Smooth muscle cell of the brain vasculature (primary cell): Measurements from ENCODE around the gene ROPN1L.
A peak's percentile ranks its signal among the peaks of the same experiment; 100 is the strongest.

ENCODE experiments used
- DNase-seq: peaks from one replicate; pipeline ENCODE4 v3.0.0-alpha.2; 2012; ENCODE audit warnings: low read depth, low spot score

ROPN1L gene

DNA sequence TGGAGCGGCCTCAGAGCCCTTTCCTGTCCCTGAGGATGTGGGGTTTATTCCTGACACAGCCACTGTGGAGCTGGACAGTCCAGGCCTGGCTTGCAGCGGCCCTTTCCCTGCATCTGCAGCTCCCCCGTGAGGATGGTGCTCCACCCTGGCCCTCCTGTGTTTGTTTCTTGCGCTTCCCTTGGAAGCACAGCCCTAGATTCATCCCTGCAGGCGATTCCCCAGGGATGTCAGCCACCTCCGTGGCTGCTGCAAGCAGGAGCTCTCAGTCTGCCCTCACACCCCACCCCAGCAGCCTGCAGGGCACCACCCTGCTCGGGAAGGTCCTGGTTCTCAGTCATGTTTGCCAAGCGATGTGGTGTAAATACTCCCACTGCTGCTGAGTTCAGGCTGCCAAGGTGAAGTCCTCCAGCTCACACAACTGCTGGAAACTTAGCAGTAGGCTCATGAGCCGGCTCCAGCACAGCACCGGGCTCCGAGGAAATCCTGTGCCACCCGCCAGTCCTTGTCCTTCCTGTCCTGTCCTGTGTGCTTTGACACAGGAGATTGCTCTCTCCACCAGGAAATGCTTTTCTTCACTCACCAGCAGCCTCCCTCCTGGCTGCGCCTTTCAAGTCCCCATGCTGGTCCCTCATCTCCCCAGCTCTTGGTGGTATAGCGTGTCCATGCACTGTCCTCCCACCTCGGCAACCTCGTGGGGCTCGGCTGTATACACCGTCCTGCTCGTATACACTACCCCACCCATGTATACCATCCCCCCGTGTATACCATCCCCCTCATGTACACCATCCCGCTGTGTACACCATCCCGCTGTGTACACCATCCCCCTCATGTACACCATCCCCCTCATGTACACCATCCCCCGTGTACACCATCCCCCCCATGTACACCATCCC is 16.2 kb downstream of the ROPN1L start:
- no peak for DNase-seq

DNA sequence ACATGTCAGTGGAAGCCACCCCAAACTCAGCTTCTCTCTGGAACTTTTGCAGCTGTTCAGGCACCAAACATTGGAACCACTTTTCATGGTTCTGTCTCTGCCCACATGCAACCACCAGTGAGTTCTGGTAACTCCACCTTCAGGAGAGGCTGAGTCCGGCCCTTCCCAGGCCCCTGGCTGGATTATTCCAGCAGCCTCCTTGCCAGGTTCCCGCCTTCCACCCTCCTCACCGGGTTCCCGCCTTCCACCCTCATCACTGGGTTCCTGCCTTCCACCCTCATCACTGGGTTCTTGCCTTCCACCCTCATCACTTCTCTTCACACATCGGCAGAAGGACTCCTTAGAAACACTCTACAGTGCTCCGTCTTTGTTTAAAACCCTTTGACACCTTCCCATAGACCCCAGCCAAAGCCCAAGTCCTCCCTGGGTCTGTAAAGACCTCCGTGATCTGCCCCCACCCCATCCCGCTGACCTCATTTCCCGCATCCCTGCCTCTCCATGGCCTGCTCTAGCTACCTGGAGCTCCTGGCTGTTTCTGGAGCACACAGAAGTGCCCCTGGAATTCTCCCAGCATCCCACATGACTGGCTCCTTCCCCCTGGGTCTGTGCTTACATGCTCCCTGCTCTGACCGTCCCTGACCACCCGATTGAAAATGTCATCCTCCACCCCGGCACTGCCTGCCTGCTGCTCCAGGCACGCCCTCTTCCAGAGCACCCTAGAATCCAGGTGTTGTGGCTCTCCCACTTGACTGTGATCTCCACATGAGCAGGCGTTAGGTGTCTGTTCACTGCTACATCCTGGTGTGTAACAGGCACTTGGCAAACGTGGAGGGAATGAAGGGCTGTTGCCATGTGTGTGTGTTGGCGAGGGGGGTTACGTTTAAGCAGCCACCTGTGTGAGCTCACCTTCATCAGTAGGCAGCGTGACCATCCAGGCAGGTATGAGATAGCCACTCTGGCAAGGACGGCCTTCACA is 17.7 kb downstream of the ROPN1L start:
- DNase-seq = no peak

DNA sequence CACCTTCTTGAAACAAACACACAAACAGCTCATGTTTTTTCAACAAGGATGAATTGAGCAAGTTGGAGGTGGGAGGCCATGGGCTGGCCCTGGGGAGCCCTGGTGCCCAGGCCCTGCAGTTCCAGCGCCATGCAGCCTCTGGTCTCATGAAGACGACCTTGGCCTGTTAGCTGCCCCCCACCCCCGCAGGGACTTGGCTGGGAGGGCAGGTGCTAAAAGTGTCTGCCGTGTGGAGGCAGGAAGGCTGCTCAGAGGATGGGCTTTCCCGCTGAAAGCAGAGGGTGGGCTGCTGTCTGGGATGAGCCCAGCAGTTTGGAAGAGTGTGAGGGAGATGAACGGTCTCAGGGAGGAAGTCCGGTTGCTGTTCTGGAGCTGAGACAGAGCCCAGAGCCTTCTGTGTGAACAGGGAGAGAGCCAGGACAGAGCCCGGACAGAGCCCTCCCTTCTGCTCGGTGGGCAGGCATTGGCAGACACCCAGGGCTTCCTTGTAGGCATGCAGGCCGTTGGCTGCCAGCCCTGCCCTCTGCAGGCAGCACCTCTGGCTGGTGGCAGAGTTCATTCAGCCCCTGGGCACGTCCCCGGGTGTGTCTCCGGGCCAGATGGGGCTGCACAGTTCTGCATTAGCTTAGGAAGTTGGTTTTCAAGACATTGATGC is 18.7 kb downstream of the ROPN1L start:
- DNase-seq = no peak

DNA sequence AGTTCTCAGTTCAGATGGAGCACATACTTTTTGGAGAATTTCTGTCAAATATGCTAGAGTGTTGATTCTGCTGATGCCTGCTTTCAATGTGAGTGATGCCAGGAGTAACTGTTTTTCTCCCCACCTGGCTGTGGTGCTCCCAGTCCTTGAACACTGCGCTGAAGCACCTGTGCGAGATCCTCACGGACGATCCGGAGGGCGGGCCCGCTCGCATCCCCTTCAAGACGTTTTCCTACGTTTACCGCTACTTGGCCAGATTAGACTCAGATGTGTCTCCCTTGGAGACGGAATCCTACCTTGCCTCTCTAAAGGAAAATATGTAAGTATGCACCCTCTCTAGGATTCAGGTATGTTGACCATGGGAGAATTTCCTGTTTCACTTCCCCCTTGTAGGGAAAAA is 19.4 kb downstream of the ROPN1L start:
- DNase-seq = no peak

DNA sequence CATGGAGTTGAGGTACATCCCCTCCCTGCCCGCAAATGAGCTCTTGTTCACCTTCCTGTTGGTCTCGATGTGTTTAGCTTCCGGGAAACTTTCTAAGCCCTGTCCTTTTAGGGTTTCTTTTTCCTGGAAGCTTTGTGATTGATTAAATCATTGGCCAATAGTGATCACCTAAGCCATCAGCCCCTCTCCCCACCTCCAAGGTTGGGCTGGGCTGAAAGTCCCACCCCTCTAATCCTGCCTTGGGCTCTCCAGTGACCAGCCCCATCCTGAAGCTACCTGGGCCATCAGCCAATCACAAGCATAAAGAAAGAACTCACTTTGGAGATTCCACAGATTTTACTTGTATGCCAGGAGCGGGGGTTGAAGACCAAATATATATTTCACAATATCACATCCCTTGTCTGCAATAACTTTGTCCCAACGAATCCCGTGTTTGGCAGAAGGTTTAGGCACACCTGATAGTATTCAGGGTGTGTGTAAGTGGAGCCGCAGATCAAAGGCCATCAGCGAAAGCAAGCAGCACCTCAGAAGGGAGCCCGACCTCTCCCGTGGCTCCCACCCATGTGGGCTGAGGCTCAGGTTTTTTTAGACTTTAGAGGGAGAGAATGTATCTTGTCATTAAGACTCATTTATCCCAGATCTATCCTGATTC is 20.4 kb downstream of the ROPN1L start:
- no peak for DNase-seq

DNA sequence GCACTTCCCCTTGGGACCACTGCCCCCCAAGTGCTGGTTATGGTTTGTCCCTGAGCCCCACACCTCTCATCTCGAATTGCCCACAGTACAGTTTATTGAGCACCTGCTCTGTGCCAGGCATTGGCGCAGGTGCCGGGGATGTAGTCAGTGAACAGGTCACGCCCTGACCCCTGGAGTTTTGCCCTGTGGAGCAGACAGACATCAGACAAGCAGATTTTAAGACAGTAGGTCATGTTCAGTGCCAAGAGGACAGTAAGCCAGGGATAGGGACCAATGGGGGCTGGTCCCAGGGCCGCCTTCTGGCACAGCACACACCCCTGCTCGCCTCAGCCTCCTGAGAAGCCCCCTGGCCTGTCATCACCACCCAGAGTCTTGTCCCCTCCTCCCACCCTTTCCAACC is 21.9 kb downstream of the ROPN1L start:
- no peak for DNase-seq

DNA sequence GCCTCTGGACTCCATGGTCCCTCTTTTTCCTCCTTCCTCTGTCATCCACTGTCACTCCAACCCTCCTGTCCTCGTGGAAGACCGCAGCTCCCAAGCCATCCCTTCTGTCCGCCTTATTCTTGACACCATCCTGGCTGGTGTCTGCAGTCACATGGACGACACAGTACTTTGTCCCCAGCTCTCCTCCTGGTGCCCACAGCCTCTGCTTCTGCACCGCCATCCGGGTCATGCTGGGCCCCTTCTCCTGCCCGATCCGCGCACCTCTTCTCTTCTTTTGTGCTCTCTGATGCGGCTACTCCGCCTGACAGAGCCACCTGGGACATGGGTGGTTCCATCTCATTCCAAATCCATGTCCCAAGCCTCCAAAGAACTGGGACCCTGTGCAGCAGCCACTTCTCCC is 22.5 kb downstream of the ROPN1L start:
- no peak for DNase-seq

DNA sequence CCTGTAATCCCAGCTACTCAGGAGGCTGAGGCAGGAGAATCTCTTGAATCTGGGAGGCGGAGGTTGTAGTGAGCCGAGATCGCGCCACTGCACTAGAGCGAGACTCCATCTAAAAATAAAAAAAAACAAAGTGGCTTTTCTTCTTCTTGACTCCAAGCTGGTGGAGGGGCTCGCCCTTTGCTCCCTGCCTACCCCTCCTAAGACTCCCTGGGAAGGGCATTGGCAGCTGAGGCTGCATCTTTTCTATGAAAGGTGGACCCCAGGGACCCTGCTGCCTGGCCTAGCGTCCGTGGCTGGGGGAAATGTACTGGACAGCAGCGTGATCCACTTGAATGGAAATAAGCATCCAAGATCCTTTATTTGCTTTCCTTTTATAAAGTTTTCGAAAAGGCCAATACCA is 24.0 kb downstream of the ROPN1L start:
- DNase-seq = no peak

DNA sequence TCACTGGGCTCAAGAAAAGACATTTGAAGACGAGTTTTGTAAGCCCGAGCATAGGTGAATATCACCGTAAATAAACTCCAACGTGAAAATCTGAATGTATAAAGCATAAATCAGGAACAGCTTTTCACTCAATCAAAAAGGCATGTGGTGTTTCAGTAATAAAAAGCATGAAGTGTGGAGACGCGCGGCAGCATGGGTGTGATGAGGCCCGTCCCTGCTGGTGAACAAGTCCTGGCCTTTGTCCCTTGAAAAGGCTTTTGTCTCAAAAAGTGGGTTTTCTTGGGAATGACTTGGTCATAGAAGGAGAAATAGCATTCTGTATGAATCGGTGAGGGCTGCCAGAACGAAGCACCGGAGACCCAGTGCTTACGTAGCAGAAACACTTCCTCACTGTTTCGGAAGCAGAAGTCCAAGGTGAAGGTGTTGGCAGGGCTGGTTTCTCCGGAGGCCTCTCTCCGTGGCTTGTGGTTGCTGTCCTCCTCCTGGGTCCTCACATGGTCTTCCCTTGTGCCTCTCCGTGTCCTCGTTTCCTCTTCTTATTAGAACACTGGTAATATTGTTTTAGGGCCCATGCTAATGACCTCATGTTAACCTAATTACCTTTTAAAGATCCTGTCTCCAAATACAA is 24.9 kb downstream of the ROPN1L start:
- DNase-seq = no peak

DNA sequence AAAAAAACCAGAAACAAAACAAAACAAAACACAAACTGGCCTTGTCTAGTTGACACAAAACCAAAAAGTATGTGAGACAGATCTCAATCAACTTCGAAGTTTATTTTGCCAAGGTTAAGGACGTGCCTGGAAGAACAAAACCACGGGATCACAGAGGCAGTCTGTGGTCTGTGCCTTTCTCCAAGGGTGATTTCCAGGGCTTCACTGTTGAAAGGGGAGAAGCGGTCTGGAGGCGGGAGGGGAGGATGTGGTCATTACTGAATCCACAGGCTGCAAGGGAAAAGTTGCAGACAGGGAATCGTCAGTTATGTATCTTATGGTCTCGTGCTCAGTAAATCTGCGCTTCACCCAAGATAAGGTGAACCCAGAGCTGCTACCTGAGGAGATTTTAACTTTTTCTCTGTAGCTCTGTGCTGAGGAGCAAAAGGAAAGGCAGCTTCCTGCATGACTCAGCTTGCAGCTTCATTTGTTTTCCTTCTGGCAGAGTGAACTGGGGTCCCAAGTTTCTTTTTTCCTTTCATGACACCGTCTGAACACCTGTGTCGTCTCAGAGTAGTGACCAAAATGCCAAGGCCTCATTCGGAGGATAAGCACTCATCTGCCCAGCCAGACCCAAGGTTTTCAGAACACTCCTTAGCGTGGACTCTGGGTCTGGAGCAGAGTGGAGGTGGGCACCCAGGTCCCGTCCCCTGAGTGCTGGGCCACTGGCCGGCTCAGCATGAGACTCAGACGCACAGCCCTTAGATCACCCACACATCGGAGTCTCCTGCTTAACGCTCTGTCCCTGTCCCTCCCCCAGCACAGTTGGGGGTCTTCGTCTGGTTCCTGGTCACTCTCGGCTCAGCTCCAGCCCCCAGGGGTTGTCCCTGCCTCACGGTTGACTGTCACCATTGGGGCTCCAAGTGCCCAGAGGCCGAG is 25.9 kb downstream of the ROPN1L start:
- peak; percentile 55 for DNase-seq

DNA sequence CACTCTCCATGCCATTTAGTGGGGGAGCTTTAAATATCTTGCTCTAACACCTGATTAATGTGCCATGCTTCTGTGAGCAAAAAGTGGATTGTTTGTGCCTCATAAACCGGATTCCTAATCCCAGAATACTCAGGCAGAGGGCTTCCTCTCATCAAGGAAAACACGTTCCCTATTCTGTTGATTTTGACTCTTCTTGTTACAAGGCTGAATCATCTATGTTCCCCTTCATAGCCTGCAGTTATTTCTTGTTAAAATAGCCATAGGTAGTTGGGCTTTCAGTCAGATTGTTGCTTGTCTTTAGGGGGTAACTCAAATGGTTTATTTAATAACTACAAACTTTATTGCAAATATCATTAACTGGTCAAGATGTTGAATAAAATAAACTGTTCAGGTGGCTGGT is 26.6 kb downstream of the ROPN1L start:
- DNase-seq = no peak

DNA sequence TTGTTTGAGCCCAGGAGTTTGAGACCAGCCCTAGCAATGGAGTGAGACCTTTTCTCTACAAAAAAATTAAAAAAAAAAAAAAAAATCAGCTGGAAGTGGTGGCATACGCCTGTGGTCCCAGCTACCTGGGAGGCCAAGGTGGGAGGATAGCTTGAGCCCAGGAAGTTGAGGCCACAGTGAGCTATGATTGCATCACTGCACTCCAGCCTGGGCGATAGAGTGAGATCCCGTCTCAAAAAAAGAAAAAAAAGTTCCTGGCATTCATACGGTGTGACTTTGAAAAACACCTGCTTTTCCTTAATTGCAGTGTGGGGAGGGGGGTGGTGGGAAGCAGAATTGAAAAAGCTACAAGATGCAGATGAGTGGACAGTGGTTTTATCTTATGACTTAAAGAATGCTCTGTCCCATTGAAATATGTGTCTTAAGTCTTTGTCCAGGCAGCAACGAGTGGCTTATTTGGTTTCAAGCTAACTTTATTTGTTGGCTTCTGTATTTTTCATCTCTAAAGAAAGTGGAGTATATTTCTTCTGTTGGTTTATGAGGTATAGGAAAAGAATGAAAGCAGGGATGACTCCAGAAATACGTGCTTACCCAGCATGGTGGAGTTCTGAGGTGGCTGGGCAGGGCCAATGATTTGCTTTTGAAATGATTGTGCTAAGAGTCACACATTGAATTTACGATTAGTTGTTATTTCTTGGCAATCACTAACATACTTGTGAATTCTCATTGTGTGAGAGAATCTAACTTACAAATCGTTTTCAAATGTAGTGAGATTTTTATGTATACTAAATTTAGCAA is 27.8 kb downstream of the ROPN1L start:
- no peak for DNase-seq

DNA sequence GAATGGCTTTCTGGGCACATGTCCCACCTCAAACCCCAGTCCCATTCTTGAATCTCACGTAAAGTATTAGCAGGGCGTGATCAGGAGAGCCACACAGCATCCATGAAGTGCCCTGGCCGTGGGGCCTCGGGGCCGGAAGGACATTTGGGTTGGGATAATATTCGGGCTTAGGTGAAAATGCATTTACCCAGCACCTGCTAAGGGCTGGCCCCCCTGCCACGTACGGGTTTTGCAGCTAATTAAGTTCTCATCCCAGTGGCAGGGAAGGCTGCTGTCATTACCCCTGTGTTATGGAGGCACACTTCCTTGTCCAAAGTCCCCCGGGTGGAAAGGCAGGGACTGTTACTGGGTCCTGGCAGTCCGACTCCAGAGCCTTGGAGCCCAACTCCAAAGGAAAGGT is 29.0 kb downstream of the ROPN1L start:
- no peak for DNase-seq

DNA sequence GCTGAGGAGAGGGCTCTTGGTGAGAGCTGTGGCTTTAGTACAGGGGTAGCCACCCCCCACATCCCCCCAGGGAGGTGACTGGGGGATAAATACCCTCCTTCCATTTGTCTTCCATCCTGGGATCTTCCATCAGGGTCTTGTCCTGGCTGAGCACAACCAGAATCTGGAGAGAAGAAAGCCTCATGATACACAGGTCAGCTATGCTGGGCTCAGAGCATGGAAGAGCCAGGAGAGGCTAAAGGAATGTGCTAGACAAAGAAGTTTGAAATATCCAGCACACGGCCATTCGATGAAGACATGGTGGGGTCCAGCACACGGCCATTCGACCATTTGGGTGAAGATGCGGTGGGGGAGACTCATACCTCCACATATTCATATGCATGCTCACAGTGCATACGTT is 30.0 kb downstream of the ROPN1L start:
- no peak for DNase-seq

DNA sequence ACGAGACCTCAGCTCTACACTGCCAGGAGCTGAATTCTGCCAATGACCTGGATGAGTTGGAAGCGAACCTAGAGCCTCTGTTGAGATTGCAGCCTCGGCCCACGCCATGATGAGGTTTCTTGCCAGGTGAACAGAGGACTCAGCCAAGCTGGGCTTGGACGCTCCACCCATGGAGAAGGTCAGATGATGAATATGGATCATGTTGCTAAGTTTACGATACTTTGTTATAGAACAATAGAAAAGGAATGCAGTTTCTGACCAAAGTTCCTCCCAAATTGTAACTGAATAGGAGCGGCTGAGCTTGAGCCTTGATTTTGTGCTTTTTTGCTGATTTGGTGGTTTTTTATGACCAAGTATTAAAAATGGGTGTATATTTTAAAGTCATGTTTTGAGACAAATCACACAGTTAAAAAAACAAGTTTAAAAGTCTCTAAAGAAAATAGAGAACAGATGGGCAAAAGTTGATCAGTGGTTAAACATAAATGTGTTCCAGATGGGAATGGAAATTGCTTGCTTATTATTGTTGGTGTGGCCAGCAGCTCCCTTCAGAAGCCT is 32.9 kb downstream of the ROPN1L start:
- peak; percentile 51 for DNase-seq

DNA sequence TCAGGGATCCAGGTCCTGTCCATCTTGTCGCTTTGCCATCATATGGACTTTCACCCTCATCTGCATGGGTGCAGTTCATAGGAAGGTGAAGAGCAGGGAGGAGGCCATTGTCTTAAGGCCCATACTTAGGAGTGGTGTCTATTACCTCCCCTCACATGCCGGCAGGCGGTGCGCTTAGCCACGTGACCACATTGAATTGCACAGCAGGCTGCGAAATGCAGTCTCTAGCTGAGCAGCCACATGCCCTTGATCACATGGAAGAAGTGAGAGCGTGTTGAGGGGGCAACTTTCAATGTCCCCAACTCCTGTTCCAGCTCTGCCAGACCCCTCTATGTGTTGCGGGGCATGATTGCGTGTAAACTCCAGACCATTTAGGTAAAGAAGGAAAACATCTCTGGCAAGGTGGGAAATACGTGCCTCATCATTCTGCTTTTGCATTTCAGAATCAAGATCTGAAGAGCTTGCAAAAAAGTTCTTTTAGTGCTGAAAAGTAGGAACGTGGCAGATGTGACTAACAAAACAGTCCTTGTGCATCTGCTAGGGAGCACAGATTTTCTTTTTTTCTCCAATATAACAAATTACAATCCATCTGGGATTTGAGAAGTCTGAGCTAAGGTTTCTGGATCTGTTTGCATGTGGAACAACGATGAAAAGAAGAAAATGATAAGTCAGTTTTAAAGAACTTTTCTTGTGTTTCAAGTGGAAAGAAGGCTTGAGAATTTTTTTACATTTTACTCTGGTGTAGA is 34.4 kb downstream of the ROPN1L start:
- no peak for DNase-seq

DNA sequence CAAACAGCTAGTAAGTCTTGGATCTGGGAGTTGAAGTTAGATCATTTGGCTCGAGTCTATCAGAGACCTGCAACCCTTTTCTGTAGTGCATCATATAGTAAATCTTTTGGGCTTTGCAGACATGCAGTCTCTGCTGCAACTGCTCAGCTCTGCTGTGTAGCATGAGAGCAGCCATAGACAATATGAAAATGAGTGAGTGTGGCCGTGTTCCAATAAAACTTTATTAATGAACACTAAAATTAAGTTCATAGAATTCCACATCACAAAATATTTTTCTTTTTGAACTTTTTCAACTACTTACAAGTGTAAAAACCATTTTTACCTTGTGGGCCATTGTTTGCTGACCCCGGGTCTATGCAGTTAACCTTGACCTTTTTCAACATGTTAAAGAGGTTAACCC is 35.2 kb downstream of the ROPN1L start:
- DNase-seq = no peak

DNA sequence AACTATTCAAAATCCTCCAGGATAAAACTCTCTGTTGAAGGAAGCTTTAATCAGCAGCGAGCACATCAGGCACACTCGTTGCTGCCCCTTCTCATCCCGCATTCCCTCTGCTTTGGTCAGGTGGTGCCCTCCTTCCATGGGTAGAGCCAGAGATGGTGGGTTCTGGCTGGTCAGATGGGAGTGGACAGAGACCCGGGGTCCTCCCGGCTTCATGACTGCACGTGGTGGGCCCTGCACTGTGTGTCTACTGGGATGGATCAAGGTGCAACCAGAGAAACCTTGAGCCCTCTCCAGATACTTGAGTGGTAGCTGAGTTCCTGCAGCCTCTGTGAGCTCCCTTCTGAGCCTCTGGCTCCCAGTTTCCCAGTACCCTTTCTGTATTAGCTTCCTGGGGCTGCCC is 36.3 kb downstream of the ROPN1L start:
- no peak for DNase-seq
